ENCODE measurements around the gene FBXO3. TPM values are rescaled to one million over a fixed set of nuclear protein-coding genes. Genes with fewer than 3 reads are reported as not detected.

The FBXO3 gene
- total RNA-seq, 1 experiment from 2014 or later = 18.9 TPM

DNA sequence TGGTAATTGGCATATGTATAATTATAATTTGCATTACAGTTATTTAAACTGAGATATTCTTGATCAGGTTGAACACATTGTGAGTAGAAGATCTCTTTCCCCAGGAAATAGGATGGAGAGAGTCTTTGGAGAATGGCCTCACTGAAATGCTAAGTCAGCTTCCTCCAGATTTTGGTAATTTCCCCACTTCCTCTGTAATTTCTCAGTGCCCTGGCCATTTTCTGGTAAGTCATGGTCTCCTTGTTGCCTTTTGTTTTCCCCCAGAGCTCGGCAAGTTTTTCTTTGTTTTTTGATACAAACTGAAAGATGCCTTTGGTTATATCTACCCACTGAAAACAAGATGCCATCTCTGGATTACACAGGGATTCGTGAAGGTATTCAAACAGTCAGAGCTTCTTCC lies 12.8 kb upstream of the FBXO3 start:
- no peak overlapping the region for H3T11ph ChIP-seq (ENCODE audit: low read length)

More for the DNA sequence above, 12.8 kb upstream of the FBXO3 start:
- no peak overlapping the region for H3K9ac ChIP-seq (ENCODE audit: extremely low read depth, insufficient read length, low read length)
- no peaks in the 10 kb centered on the region for H3K9me3 ChIP-seq (ENCODE audit: control insufficient read depth, low read depth, low read length)
- no peak overlapping the region for H3K4ac ChIP-seq (ENCODE audit: low read depth, low read length)
- H3K18ac ChIP-seq (ENCODE audit: insufficient read length, low read depth, low read length) = no peak overlapping the region
- no peak overlapping the region for H2AK5ac ChIP-seq (ENCODE audit: insufficient read length, low read length)
- H3K4me1 ChIP-seq (ENCODE audit: insufficient read depth, low read length) = no peaks in the 10 kb centered on the region
- H2AFZ ChIP-seq (ENCODE audit: low read length) = no peak overlapping the region
- H3K14ac ChIP-seq (ENCODE audit: insufficient read depth, low read length) = no peak overlapping the region
- no peak overlapping the region for H3K56ac ChIP-seq (ENCODE audit: insufficient read length, low read depth, low read length)
- Mint-ChIP-seq H3K9me3 (no peaks in the 10 kb centered on the region), H3K27me3 (ENCODE audit: low read depth) (peaks cover 6% of the 10 kb centered on the region; the same call in 1 of the 2 replicates), H3K27ac (no peak overlapping the region; a peak in 1 of 7 replicates), H3K4me3 (no peak overlapping the region), H3K4me1 (peaks cover 1% of the 10 kb centered on the region in 2 experiments; a peak in 3 of 4 replicates), H3K36me3 (ENCODE audit: insufficient read depth in 1 of 3, low read depth in 3 of 3) (no peaks in the 10 kb centered on the region)
- no peaks in the 10 kb centered on the region for H3K79me2 ChIP-seq (ENCODE audit: insufficient read depth, low read length)
- no peaks in the 10 kb centered on the region for H4K20me1 ChIP-seq (ENCODE audit: control insufficient read depth, insufficient read depth, insufficient read length)
- no peak overlapping the region for H4K5ac ChIP-seq (ENCODE audit: insufficient read length, low read depth, low read length)
- H4K8ac ChIP-seq (replicated peaks; ENCODE audit: insufficient read length, low read depth, low read length) = no peak overlapping the region
- H3K27me3 ChIP-seq (ENCODE audit: insufficient read depth, low read length) = no peaks in the 10 kb centered on the region
- no peak overlapping the region for H2BK12ac ChIP-seq (ENCODE audit: insufficient read length, low read depth, low read length)
- H3K27ac ChIP-seq (ENCODE audit: insufficient read length, low read depth, low read length) = no peak overlapping the region
- H2BK15ac ChIP-seq (ENCODE audit: low read depth, low read length) = no peak overlapping the region
- H3K23ac ChIP-seq (ENCODE audit: insufficient read length, low read depth, low read length) = no peak overlapping the region
- TF ChIP-seq, protein P1, sequence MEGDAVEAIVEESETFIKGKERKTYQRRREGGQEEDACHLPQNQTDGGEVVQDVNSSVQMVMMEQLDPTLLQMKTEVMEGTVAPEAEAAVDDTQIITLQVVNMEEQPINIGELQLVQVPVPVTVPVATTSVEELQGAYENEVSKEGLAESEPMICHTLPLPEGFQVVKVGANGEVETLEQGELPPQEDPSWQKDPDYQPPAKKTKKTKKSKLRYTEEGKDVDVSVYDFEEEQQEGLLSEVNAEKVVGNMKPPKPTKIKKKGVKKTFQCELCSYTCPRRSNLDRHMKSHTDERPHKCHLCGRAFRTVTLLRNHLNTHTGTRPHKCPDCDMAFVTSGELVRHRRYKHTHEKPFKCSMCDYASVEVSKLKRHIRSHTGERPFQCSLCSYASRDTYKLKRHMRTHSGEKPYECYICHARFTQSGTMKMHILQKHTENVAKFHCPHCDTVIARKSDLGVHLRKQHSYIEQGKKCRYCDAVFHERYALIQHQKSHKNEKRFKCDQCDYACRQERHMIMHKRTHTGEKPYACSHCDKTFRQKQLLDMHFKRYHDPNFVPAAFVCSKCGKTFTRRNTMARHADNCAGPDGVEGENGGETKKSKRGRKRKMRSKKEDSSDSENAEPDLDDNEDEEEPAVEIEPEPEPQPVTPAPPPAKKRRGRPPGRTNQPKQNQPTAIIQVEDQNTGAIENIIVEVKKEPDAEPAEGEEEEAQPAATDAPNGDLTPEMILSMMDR (conservative IDR thresholded peaks at IDR 0.05) = no peak
- no peak overlapping the region for H2BK20ac ChIP-seq (ENCODE audit: low read depth, low read length, poor library complexity, severe bottlenecking)
- H2BK5ac ChIP-seq (ENCODE audit: insufficient read length, low read length) = no peak overlapping the region
- no peak overlapping the region for H4K91ac ChIP-seq (ENCODE audit: insufficient read length, low read depth, low read length)
- no peak for DNase-seq
- H3K4me2 ChIP-seq (ENCODE audit: insufficient read depth, insufficient read length, low read length) = no peak overlapping the region
- H3K79me1 ChIP-seq (ENCODE audit: insufficient read depth, low read depth, low read length, poor library complexity, severe bottlenecking) = no peaks in the 10 kb centered on the region
- no peak overlapping the region for H2BK120ac ChIP-seq (ENCODE audit: low read depth, low read length, poor library complexity, severe bottlenecking)
- WGBS (ENCODE audit: extremely low coverage, insufficient read length, low lambda C conversion rate) = no CpG with 5 or more reads among the region's 2 CpGs
- H3K23me2 ChIP-seq (ENCODE audit: insufficient read length, low read depth, low read length, poor library complexity, severe bottlenecking) = no peaks in the 10 kb centered on the region

Measured in H9 (cell line).